ENCODE measurements around the gene DNAH17.

Gene DNAH17

DNA sequence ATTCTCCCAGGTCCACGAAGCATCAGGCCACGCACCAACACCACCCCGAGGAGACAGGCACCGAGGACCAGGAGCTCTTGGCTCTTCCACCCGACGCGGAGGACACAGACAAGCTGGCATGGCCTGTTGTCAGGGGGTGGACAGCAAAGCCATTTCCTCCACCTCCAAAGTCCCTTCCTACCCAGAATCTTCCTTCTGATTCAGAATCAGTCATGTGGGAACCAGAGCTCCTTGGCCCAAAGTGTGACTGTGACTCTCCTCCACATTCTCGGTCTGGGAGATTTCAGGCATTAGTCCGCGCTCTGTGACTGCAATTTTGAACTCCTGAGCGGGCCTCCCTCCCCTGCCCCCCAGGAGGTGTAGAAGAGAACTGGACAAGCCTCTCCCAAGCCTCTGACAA lies 9.2 kb downstream of the DNAH17 start:
- TF ChIP-seq EZH2phosphoT487 (IDR thresholded peaks at IDR 0.05; ENCODE audit: low read length) (no peak), EZH2 (optimal IDR thresholded peaks at IDR 0.05; ENCODE audit: low read depth, low read length) (no peak)
- TF ChIP-seq, protein P1, sequence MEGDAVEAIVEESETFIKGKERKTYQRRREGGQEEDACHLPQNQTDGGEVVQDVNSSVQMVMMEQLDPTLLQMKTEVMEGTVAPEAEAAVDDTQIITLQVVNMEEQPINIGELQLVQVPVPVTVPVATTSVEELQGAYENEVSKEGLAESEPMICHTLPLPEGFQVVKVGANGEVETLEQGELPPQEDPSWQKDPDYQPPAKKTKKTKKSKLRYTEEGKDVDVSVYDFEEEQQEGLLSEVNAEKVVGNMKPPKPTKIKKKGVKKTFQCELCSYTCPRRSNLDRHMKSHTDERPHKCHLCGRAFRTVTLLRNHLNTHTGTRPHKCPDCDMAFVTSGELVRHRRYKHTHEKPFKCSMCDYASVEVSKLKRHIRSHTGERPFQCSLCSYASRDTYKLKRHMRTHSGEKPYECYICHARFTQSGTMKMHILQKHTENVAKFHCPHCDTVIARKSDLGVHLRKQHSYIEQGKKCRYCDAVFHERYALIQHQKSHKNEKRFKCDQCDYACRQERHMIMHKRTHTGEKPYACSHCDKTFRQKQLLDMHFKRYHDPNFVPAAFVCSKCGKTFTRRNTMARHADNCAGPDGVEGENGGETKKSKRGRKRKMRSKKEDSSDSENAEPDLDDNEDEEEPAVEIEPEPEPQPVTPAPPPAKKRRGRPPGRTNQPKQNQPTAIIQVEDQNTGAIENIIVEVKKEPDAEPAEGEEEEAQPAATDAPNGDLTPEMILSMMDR (IDR thresholded peaks at IDR 0.05; ENCODE audit: low read length) = no peak
- H3K4me2 ChIP-seq (ENCODE audit: low read depth, low read length) = no peak overlapping the region
- H3K27ac ChIP-seq (ENCODE audit: low read length) = no peak overlapping the region
- H3K36me3 ChIP-seq (replicated peaks; ENCODE audit: insufficient read depth, low read length) = no peaks in the 10 kb centered on the region
- H3K9ac ChIP-seq (ENCODE audit: low read length) = no peak overlapping the region
- H3K27me3 ChIP-seq (replicated peaks; ENCODE audit: insufficient read depth, low read length) = peaks cover 96% of the 10 kb centered on the region
- DNase-seq = no peak
- H4K20me1 ChIP-seq (ENCODE audit: insufficient read depth, low read length) = no peaks in the 10 kb centered on the region
- no peaks in the 10 kb centered on the region for H3K9me3 ChIP-seq (replicated peaks; ENCODE audit: insufficient read depth, low read length)
- H2AFZ ChIP-seq (ENCODE audit: low read length) = no peak overlapping the region
- no peak overlapping the region for H3K4me3 ChIP-seq (ENCODE audit: low read length)
- H3F3A ChIP-seq (ENCODE audit: insufficient read depth, low read length) = no peaks in the 10 kb centered on the region
- no peaks in the 10 kb centered on the region for H3K4me1 ChIP-seq (ENCODE audit: low read length)
- H3K9me2 ChIP-seq (replicated peaks; ENCODE audit: insufficient read depth, low read length) = no peaks in the 10 kb centered on the region
- H3K79me2 ChIP-seq (ENCODE audit: low read length) = no peaks in the 10 kb centered on the region

DNA sequence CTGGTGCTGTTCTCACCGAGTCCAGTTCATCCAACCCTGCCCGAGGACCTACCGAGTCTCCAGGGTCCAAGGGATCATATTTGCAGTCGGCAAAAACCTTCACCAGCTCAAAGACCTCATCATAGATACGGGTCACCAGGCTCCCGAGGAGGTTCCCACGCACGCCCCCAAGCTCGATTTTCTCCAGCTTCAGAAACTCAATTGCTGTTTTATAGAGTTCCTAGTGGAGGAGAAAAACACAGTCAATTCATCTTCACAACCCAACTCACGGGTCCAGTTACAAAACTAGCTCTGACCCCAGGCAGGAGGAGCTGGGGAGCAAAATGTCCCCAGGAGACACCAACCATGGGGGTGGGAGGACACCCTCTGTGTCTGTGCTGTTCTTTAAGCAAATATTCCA lies 10.2 kb downstream of the DNAH17 start:
- TF ChIP-seq, protein P1 (IDR thresholded peaks at IDR 0.05; ENCODE audit: low read length) = no peak
- no peak for TF ChIP-seq EZH2 (optimal IDR thresholded peaks at IDR 0.05; ENCODE audit: low read depth, low read length)
- TF ChIP-seq EZH2phosphoT487 (IDR thresholded peaks at IDR 0.05; ENCODE audit: low read length) = no peak
- Histone ChIP-seq H3K9ac (ENCODE audit: low read length) (no peak overlapping the region), H3K27ac (ENCODE audit: low read length) (no peak overlapping the region), H2AFZ (ENCODE audit: low read length) (no peak overlapping the region), H3K4me1 (ENCODE audit: low read length) (no peaks in the 10 kb centered on the region), H3K27me3 (replicated peaks; ENCODE audit: insufficient read depth, low read length) (peaks cover 96% of the 10 kb centered on the region), H3K4me3 (ENCODE audit: low read length) (no peak overlapping the region), H3F3A (ENCODE audit: insufficient read depth, low read length) (no peaks in the 10 kb centered on the region), H3K36me3 (replicated peaks; ENCODE audit: insufficient read depth, low read length) (no peaks in the 10 kb centered on the region), H4K20me1 (ENCODE audit: insufficient read depth, low read length) (no peaks in the 10 kb centered on the region), H3K79me2 (ENCODE audit: low read length) (no peaks in the 10 kb centered on the region), H3K4me2 (ENCODE audit: low read depth, low read length) (no peak overlapping the region), H3K9me2 (replicated peaks; ENCODE audit: insufficient read depth, low read length) (no peaks in the 10 kb centered on the region), H3K9me3 (replicated peaks; ENCODE audit: insufficient read depth, low read length) (no peaks in the 10 kb centered on the region)
- DNase-seq = no peak

DNA sequence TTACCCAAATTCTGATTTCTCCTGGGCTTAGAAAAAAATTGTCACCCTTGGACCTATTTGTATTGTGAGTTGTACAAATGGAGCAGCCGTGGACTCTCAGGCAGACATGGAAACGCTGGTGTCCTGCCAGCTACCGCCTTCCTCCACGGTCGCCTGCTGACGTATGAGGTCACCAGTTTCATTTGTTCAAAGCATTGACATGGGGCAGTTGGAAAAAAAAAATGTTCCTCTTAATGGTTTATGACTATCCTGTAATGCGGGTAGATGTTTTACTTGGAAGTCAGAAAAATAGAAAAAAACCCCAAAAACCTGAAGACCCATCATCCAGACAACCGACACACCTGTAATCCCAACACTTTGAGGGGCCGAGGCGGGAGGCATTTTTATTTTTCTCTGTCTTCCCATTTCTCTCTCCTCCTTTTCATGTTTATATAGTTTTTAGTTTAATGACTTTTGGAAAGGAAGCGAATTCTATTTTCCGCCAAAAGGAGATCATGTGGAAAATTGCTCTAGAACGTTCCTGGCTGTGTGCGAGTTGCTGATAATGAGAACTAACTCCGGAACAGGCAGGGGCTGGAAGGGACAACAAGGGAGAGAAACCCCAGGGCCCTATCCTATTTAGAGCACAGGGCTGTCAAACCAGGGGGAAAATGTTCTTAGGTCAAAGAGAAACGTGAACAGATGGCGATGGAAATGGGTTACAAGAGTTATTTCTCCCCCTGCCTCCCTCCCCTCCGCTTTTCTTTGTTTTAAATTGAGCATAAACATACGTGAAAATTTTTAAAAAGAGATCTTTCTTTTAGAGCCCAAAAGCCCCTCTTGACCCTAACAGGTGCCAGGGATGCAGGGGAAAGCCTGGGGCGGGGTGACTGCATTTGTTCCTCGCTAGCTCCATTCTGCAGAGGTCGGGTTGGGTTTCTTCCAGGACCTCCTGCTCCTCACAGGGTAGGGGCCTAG lies 13.7 kb downstream of the DNAH17 start:
- no peak overlapping the region for H3K4me2 ChIP-seq (ENCODE audit: low read depth, low read length)

More for the DNA sequence above, 13.7 kb downstream of the DNAH17 start:
- Histone ChIP-seq H3K27me3 (replicated peaks; ENCODE audit: insufficient read depth, low read length) (peaks cover 99% of the 10 kb centered on the region), H2AFZ (ENCODE audit: low read length) (no peak overlapping the region), H3K9me3 (replicated peaks; ENCODE audit: insufficient read depth, low read length) (no peaks in the 10 kb centered on the region), H3K36me3 (replicated peaks; ENCODE audit: insufficient read depth, low read length) (no peaks in the 10 kb centered on the region), H3F3A (ENCODE audit: insufficient read depth, low read length) (no peaks in the 10 kb centered on the region), H3K27ac (ENCODE audit: low read length) (no peak overlapping the region), H3K4me1 (ENCODE audit: low read length) (no peaks in the 10 kb centered on the region), H3K9me2 (replicated peaks; ENCODE audit: insufficient read depth, low read length) (no peaks in the 10 kb centered on the region), H4K20me1 (ENCODE audit: insufficient read depth, low read length) (no peaks in the 10 kb centered on the region), H3K9ac (ENCODE audit: low read length) (no peak overlapping the region), H3K79me2 (ENCODE audit: low read length) (no peaks in the 10 kb centered on the region), H3K4me3 (ENCODE audit: low read length) (no peak overlapping the region)
- no peak for DNase-seq
- no peak for TF ChIP-seq EZH2phosphoT487 (IDR thresholded peaks at IDR 0.05; ENCODE audit: low read length)
- TF ChIP-seq, protein P1 (IDR thresholded peaks at IDR 0.05; ENCODE audit: low read length) = no peak
- no peak for TF ChIP-seq EZH2 (optimal IDR thresholded peaks at IDR 0.05; ENCODE audit: low read depth, low read length)

All from MM.1S (cell line).